Aorta (tissue), 5 donors: ENCODE results near the gene TMTC2. TPM values are rescaled to one million over a fixed set of nuclear protein-coding genes. Genes with fewer than 3 reads are reported as not detected.

Experiments used
- ATAC-seq: fragments of 200-7000 bp; cut with Tn5 transposase; one replicate; pipeline ENCODE4 v1.9.1; 2022; ENCODE audit warnings: moderate library complexity; ENCODE audit not compliant: low FRiP score
- DNase-seq, 2 donors: peaks; one replicate each; pipeline ENCODE4 v3.0.0-alpha.2; 2020
- H3K27ac ChIP-seq, 2 donors: one replicate each; pipeline ENCODE4 v1.5.1; 2013; ENCODE audit warnings: low read length in 2 of 2, mild to moderate bottlenecking in 2 of 2, moderate library complexity in 2 of 2, control low read depth in 1 of 2, inconsistent platforms in 1 of 2, low read depth in 1 of 2
- H3K27me3 ChIP-seq, 2 donors: one replicate each; pipeline ENCODE4 v1.6.1; 2013; ENCODE audit warnings: control low read depth in 1 of 2, low read length in 1 of 2, mild to moderate bottlenecking in 1 of 2, moderate library complexity in 1 of 2; ENCODE audit not compliant: insufficient read depth in 2 of 2, control insufficient read depth in 1 of 2
- H3K36me3 ChIP-seq, 2 donors: one replicate each; pipeline ENCODE4 v1.6.1; 2013; ENCODE audit warnings: control low read depth in 1 of 2, low read length in 1 of 2, mild to moderate bottlenecking in 1 of 2; ENCODE audit not compliant: insufficient read depth in 2 of 2, control insufficient read depth in 1 of 2
- H3K4me1 ChIP-seq, 2 donors: one replicate each; pipeline ENCODE4 v1.6.1; 2013; ENCODE audit warnings: low read length in 2 of 2, control low read depth in 1 of 2, mild to moderate bottlenecking in 1 of 2, moderate library complexity in 1 of 2; ENCODE audit not compliant: insufficient read depth in 2 of 2, control insufficient read depth in 1 of 2
- H3K4me3 ChIP-seq, 2 donors: one replicate each; pipeline ENCODE4 v1.5.1; 2013; ENCODE audit warnings: low read length in 2 of 2, control low read depth in 1 of 2, mild to moderate bottlenecking in 1 of 2
- H3K9me3 ChIP-seq: one replicate; pipeline ENCODE4 v1.6.1; 2013; ENCODE audit warnings: mild to moderate bottlenecking, low read length; ENCODE audit not compliant: control insufficient read depth
- WGBS, 2 donors: extraction: QIAGEN DNeasy Blood & Tissue Kit; methylation state at CpG; one replicate each; pipeline ENCODE4 v1.1.7; 2013; 5-methylcytosine and 5-hydroxymethylcytosine counted together
- intact Hi-C, 2 donors: fragments of 100-400 bp; cut with DNase I; formaldehyde crosslinking; loops; one replicate each; pipeline versions ENCODE4 v1.14.2 to v1.15.0; 2022
- polyA plus RNA-seq, 2 donors: library from polyadenylated mRNA; stranded (reverse); fragments of 200-250 nt; gene quantifications; one replicate each; pipeline ENCODE4 v1.2.3, GENCODE V29; 2013
- total RNA-seq, 2 donors: library from RNA; stranded (reverse); fragmentation: NEBNext Ultra II Directional; extraction: Animal tissue kit (Norgen Biotek cat#: 25700); gene quantifications; one replicate each; pipeline ENCODE4 v1.2.1, GENCODE V29; 2021
- donor health status: healthy with polysubstance abuse.
- donor health status: Bipolar disorder and iron deficiency.
- donor health status: DM: no; HTN: no; CAD: no.
- donor health status: DM: no; HTN: no; CAD: no.
- donor health status: DM: yes; HTN: yes; CAD: no.

TMTC2 gene
- total and polyA plus RNA-seq, 4 donors: 0.50 to 10.9 (median 3.7) TPM

DNA sequence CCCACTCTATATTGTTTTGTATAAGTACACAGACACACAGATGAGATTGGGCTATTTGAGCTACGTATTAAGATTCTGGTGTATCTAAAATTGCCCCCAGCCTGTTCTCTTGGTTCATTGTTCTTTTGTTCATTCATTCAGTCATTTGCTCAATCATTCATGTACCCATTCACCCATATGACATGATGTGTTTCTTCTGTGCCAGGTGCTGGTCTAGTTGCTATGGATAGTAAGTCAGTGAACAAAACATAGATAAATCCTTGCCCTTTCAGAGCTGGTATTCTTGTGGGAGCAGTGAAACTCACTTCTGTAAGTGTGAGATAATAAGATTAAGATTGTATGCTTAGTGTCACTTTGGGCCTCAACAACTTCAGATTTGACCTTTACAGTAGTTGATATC, 191.3 kb downstream of the TMTC2 start:
- 97 to 100% methylated on average over 1 of the region's 1 CpG for whole genome bisulfite sequencing, 2 donors
- no peaks in the 10 kb centered on the region for H3K27me3 ChIP-seq
- H3K36me3 ChIP-seq: no peaks in the 10 kb centered on the region
- no peaks in the 10 kb centered on the region for H3K4me1 ChIP-seq
- no peak overlapping the region for H3K4me3 ChIP-seq
- ATAC-seq: no peak
- intact Hi-C loops: no loop called here
- H3K9me3 ChIP-seq: peaks cover 2% of the 10 kb centered on the region
- H3K27ac ChIP-seq: no peak overlapping the region
- no peak for DNase-seq

DNA sequence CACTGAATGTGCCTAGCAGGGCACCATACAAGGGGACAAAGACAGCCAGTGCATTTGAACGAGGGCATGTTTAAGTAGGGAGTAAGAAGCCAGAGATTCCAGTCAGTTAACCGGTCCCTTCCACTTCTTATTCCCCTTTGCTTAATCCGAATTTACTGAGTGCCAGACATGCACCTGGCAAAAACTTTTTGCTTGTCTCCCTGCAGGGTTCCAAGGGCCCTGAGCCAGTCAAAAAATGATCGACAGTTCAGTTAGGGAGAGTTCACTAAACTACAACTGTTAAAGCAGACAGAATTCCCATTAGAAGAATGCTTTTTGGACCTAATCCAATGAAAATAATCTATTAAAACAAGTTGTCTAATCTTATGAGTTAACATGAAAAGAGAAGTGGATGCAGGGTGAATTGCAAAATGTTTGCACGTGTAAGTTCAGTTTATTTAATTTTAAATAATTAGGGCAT, 193.8 kb downstream of the TMTC2 start:
- H3K4me3 ChIP-seq: no peak overlapping the region
- ATAC-seq (no peak), DNase-seq (no peak)
- H3K9me3 ChIP-seq: peaks cover 2% of the 10 kb centered on the region
- no peaks in the 10 kb centered on the region for H3K27me3 ChIP-seq
- 6% methylated on average over 5 of the region's 5 CpGs for WGBS, 2 donors
- no peaks in the 10 kb centered on the region for H3K4me1 ChIP-seq
- no peak overlapping the region for H3K27ac ChIP-seq
- intact Hi-C loops: no loop called here
- no peaks in the 10 kb centered on the region for H3K36me3 ChIP-seq

DNA sequence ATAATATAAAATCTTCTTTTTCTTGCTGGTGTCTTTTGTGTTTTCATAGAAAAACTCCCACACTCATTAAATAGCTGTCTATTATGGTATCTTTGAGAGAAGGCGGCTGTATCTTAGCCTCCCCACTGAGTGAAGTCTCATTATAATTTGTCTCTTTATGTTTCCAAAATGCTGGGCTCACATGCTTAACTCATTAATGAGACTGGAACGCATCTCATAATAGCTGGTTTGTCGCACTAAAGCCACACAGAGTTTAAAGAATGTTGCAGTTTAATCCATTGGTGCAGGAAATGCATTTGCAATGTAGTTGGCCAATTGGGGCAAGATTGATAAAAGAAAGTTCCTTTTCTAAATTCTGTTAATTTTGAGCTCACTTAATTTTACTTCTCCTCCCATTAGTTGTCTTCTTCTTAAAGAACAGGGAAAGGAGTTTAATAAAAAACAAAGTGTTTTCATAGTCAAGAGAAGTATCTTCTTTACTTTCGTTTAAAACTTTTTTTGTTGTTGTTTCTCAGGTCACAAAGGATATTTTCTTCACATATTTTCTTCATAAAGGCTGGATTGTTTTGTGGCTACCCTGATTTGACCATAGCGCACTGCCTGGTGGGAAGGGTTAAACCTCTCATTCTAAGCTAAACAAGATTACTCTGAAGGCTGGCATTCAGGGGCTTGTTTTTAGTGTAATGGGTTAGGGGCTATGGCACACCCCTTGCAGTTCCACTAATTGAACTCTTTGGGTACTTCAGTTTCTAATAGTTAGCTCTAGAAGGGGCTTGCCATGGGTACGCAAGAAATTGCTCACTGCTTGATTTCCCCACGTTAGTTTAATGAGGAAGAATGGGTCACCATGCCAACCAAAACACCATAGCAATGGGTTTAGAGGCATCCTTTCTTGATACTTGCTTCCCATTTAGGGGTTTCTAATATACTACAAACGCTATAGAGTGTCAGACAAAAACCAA, 197.0 kb downstream of the TMTC2 start:
- intact Hi-C loops: no loop called here
- DNase-seq (no peak), ATAC-seq (no peak)
- H3K4me3 ChIP-seq: no peak overlapping the region
- WGBS, 2 donors: 84 to 87% methylated on average over 8 of the region's 8 CpGs
- no peak overlapping the region for H3K27ac ChIP-seq
- no peaks in the 10 kb centered on the region for H3K27me3 ChIP-seq
- H3K9me3 ChIP-seq: peaks cover 2% of the 10 kb centered on the region
- no peaks in the 10 kb centered on the region for H3K4me1 ChIP-seq
- H3K36me3 ChIP-seq: no peaks in the 10 kb centered on the region

DNA sequence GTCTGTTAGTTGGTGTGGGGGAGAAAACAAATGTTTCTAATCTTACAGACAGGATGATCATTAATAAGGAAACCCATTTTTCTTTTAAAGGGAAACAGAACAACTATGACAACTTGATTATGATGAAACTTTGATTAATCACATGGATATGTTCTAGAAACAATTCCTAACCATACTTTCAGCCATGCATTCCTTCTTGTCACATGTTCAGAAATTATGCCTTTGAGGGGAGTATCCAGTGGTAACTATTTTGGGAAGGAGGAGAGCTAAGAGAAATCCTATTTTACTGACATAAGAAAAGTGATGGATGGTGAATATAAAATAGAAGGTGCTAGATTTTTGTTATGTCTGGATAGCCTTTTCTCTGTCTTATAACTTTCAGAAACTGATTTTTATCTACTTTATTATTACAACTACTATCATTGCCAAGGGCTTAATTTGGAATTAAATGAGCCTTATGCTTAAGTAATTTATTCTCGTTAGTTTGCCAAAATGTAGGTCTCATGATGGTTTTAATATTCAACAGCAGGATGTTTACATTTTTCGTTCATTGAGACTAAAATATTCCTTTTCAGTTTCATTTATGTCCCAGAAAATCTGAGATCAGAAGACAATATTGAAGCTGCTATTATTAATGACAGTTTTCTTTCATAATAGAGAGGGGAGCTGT, 200.1 kb downstream of the TMTC2 start:
- ATAC-seq: no peak
- WGBS, 2 donors: 63 to 67% methylated on average over 2 of the region's 2 CpGs
- no peaks in the 10 kb centered on the region for H3K4me1 ChIP-seq
- no peaks in the 10 kb centered on the region for H3K27me3 ChIP-seq
- H3K9me3 ChIP-seq: no peaks in the 10 kb centered on the region
- no peak for DNase-seq
- intact Hi-C loops: no loop called here
- no peak overlapping the region for H3K27ac ChIP-seq
- no peak overlapping the region for H3K4me3 ChIP-seq
- H3K36me3 ChIP-seq: no peaks in the 10 kb centered on the region

DNA sequence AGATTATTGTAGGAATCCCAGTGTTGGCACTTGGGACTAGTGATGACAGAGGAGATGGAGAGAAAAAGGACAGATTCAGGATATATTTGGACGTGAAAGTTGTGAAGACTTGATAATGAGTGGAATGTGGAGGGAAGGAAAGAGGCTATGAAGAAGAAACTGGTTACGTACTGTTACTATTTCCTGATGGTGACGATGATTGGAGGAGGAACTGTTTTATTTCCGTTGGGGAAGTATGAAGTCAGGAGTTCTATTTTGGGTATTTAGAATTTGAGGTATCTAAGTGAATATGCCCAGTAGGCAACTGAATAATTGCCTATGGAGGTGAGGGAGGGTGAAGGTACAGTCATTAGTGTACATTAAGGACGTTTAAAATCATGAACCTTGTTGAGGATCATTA, 207.2 kb downstream of the TMTC2 start:
- Histone ChIP-seq H3K27me3 (no peaks in the 10 kb centered on the region), H3K36me3 (no peaks in the 10 kb centered on the region), H3K9me3 (peaks cover 2% of the 10 kb centered on the region), H3K27ac (no peak overlapping the region), H3K4me1 (no peaks in the 10 kb centered on the region), H3K4me3 (no peak overlapping the region)
- WGBS, 2 donors: 66 to 74% methylated on average over 5 of the region's 5 CpGs
- intact Hi-C loops: no loop called here
- ATAC-seq (no peak), DNase-seq (no peak)

DNA sequence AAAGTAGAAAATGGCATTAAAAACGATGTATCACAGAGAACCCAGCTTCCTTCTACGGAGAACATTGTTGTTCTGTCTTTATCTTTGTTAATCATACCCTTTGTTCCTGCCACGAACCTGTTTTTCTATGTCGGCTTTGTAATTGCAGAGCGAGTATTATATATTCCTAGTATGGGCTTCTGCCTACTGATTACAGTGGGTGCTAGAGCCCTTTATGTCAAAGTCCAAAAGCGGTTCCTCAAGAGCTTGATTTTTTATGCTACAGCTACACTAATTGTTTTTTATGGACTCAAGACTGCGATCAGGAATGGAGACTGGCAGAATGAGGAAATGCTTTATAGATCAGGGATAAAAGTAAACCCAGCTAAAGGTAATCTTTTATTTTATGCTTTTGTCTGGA, 209.6 kb downstream of the TMTC2 start:
- H3K4me3 ChIP-seq: no peak overlapping the region
- ATAC-seq (no peak), DNase-seq (no peak)
- no peaks in the 10 kb centered on the region for H3K36me3 ChIP-seq
- intact Hi-C loops: no loop called here
- no peaks in the 10 kb centered on the region for H3K4me1 ChIP-seq
- no peaks in the 10 kb centered on the region for H3K27me3 ChIP-seq
- WGBS, 2 donors: 87 to 88% methylated on average over 7 of the region's 7 CpGs
- peaks cover 2% of the 10 kb centered on the region for H3K9me3 ChIP-seq
- no peak overlapping the region for H3K27ac ChIP-seq

DNA sequence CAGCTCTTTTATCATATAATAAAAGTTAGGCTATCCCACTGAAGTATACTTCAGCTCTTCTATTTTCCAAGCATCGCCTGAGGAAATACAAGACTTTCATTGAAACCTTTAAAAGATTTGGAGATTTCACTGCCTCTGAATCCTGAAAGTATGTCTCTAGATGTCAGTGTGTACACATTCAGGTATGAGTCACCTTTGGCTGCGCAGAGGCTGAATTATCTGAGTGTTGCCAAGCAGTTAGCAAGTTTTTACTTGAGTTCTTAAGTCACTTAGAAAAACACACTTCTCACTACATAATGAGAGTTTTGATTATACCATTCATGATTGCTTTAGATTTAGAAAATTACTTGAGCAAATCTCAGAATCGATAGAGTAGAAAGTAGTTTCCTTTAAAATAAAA, 210.3 kb downstream of the TMTC2 start:
- Histone ChIP-seq H3K9me3 (peaks cover 2% of the 10 kb centered on the region), H3K27me3 (no peaks in the 10 kb centered on the region), H3K27ac (no peak overlapping the region), H3K4me1 (no peaks in the 10 kb centered on the region), H3K4me3 (no peak overlapping the region), H3K36me3 (no peaks in the 10 kb centered on the region)
- intact Hi-C loops: no loop called here
- DNase-seq (no peak), ATAC-seq (no peak)
- 79 to 87% methylated on average over 3 of the region's 3 CpGs for WGBS, 2 donors

DNA sequence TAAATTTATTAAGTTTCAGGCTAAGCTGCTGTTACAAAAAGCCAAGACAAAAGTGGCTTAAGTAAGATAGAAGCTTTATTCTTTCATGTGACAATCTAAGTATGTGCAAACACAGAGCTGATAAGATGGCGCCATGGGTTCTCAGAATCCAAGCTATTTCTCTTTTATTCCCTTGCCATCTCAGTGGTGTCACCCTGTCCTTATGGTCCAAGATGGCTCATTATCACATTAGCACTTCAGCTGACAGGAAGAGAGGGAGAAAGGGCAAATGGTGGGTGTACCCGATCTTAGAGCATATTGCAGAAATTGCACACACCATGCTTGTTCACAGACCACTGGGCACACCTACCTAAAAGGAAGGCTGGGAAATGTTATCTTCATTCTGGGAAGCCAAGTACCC, 211.7 kb downstream of the TMTC2 start:
- intact Hi-C loops: no loop called here
- Histone ChIP-seq H3K9me3 (peaks cover 2% of the 10 kb centered on the region), H3K4me1 (no peaks in the 10 kb centered on the region), H3K27me3 (no peaks in the 10 kb centered on the region), H3K27ac (no peak overlapping the region), H3K4me3 (no peak overlapping the region), H3K36me3 (no peaks in the 10 kb centered on the region)
- ATAC-seq: no peak
- no peak for DNase-seq
- 40 to 47% methylated on average over 2 of the region's 2 CpGs for WGBS, 2 donors
